GM21423 (cell line): Measurements from ENCODE around the gene CENPH.
"Not testable (repeated sequence)": the region's sequence is repeated elsewhere in the genome, so short reads cannot be mapped to it uniquely, and the experiment has no call there.

ENCODE experiments used
- ATAC-seq: cut with Tn5 transposase; IDR thresholded peaks from one replicate; pipeline ENCODE4 v1.9.1; 2021; ENCODE audit warnings: mild to moderate bottlenecking, moderate library complexity; ENCODE audit not compliant: unreplicated experiment

CENPH gene

GRCh38 chr5:69189162-69190086, at the start of gene CENPH:
TSS of gene CENPH (plus strand) at chr5:69189583. CDS start at chr5:69189635, 52 bp downstream.
- peak; percentile 95 for ATAC-seq

GRCh38 chr5:69140239-69140638, 49.1 kb upstream of the CENPH start:
- ATAC-seq: not testable (repeated sequence)

GRCh38 chr5:69140827-69141226, 48.6 kb upstream of the CENPH start:
- ATAC-seq: no peak

- not testable (repeated sequence) for ATAC-seq
Measured at GRCh38 chr5:69148576-69148975, 40.8 kb upstream of the CENPH start.

GRCh38 chr5:69148981-69149675, 40.3 kb upstream of the CENPH start:
- no peak for ATAC-seq

GRCh38 chr5:69149676-69150010, 39.7 kb upstream of the CENPH start:
- ATAC-seq: no peak

- ATAC-seq: no peak
Measured at GRCh38 chr5:69152731-69153130, 36.7 kb upstream of the CENPH start.

GRCh38 chr5:69156456-69156855, 32.9 kb upstream of the CENPH start:
- ATAC-seq: no peak

- no peak for ATAC-seq
Measured at GRCh38 chr5:69158039-69158438, 31.3 kb upstream of the CENPH start.

GRCh38 chr5:69160651-69161050, 28.7 kb upstream of the CENPH start:
- ATAC-seq: no peak

GRCh38 chr5:69166686-69167492, 22.5 kb upstream of the CENPH start, which contains the start of gene CCNB1:
TSS of gene CCNB1 (plus strand) at chr5:69167150. CDS start at chr5:69167263, 113 bp downstream.
- peak; percentile 98 for ATAC-seq

- ATAC-seq: no peak
Measured at GRCh38 chr5:69167493-69167855, 21.9 kb upstream of the CENPH start.

GRCh38 chr5:69167929-69168328, 21.5 kb upstream of the CENPH start:
- no peak for ATAC-seq

- no peak for ATAC-seq
Measured at GRCh38 chr5:69170495-69170894, 18.9 kb upstream of the CENPH start.

GRCh38 chr5:69170969-69171368, 18.4 kb upstream of the CENPH start:
- no peak for ATAC-seq

- not testable (repeated sequence) for ATAC-seq
Measured at GRCh38 chr5:69181659-69182293, 7.6 kb upstream of the CENPH start.

- ATAC-seq: no peak
Measured at GRCh38 chr5:69184621-69185020, 4.8 kb upstream of the CENPH start.

- no peak for ATAC-seq
Measured at GRCh38 chr5:69187342-69187741, 2.0 kb upstream of the CENPH start.

GRCh38 chr5:69188811-69189161, 597 bp upstream of the CENPH start:
- no peak for ATAC-seq

GRCh38 chr5:69202497-69202896, 13.1 kb downstream of the CENPH start:
- no peak for ATAC-seq
